KMS-11 (cell line): ENCODE data around the gene NCF4.

Source experiments
- H2AFZ ChIP-seq: fragments of 200-600 bp; sonication (generic); 2 replicates; pipeline ENCODE4 v1.6.1; 2016; ENCODE audit warnings: antibody characterized with exemption, mixed run types, low read depth
- H3K27ac ChIP-seq: fragments of 200-600 bp; sonication (generic); 2 replicates; pipeline ENCODE4 v1.6.1; 2016; ENCODE audit warnings: mild to moderate bottlenecking, mixed run types
- H3K27me3 ChIP-seq: fragments of 200-600 bp; sonication (generic); 2 replicates; pipeline ENCODE4 v1.6.1; 2017; ENCODE audit warnings: mild to moderate bottlenecking, low read depth, mixed run types, moderate library complexity; ENCODE audit not compliant: insufficient read depth
- H3K36me3 ChIP-seq: fragments of 200-600 bp; sonication (generic); 2 replicates; pipeline ENCODE4 v1.6.1; 2017; ENCODE audit warnings: mild to moderate bottlenecking, mixed run types; ENCODE audit not compliant: insufficient read depth
- H3K4me1 ChIP-seq: fragments of 200-600 bp; sonication (generic); 2 replicates; pipeline ENCODE4 v1.6.1; 2016; ENCODE audit warnings: mild to moderate bottlenecking, low read depth, mixed run types; ENCODE audit not compliant: poor library complexity, severe bottlenecking
- H3K4me2 ChIP-seq: fragments of 200-600 bp; sonication (generic); 2 replicates; pipeline ENCODE4 v1.7.0; 2016; ENCODE audit warnings: mild to moderate bottlenecking, mixed run types
- H3K4me3 ChIP-seq: fragments of 200-600 bp; sonication (generic); IDR thresholded peaks from 2 replicates; pipeline ENCODE4 v1.6.1; 2017; ENCODE audit warnings: low read depth, low read length, mixed read lengths; ENCODE audit not compliant: insufficient read depth
- H3K79me2 ChIP-seq: fragments of 200-600 bp; sonication (generic); 2 replicates; pipeline ENCODE4 v1.6.1; 2016; ENCODE audit warnings: low read depth, mixed run types; ENCODE audit not compliant: insufficient read depth
- H3K9ac ChIP-seq: fragments of 200-600 bp; sonication (generic); 2 replicates; pipeline ENCODE4 v1.6.1; 2016; ENCODE audit warnings: mild to moderate bottlenecking, mixed run types
- H4K20me1 ChIP-seq: fragments of 200-600 bp; sonication (generic); 2 replicates; pipeline ENCODE4 v1.6.1; 2016; ENCODE audit warnings: mild to moderate bottlenecking, mixed run types; ENCODE audit not compliant: insufficient read depth
- TF ChIP-seq, protein P1 (sequence below): fragments of 200-600 bp; sonication (generic); conservative IDR thresholded peaks from 2 replicates; pipeline ENCODE4 v1.6.1; 2017; ENCODE audit warnings: low read depth, mild to moderate bottlenecking, antibody characterized with exemption, low read length, moderate library complexity, mixed read lengths

The NCF4 gene

GRCh38 chr22:36819112-36819511 is 41.7 kb upstream of the NCF4 start:
- TF ChIP-seq, protein P1, sequence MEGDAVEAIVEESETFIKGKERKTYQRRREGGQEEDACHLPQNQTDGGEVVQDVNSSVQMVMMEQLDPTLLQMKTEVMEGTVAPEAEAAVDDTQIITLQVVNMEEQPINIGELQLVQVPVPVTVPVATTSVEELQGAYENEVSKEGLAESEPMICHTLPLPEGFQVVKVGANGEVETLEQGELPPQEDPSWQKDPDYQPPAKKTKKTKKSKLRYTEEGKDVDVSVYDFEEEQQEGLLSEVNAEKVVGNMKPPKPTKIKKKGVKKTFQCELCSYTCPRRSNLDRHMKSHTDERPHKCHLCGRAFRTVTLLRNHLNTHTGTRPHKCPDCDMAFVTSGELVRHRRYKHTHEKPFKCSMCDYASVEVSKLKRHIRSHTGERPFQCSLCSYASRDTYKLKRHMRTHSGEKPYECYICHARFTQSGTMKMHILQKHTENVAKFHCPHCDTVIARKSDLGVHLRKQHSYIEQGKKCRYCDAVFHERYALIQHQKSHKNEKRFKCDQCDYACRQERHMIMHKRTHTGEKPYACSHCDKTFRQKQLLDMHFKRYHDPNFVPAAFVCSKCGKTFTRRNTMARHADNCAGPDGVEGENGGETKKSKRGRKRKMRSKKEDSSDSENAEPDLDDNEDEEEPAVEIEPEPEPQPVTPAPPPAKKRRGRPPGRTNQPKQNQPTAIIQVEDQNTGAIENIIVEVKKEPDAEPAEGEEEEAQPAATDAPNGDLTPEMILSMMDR = no peak
- H3K9ac ChIP-seq = no peak overlapping the region
- no peaks in the 10 kb centered on the region for H3K36me3 ChIP-seq
- no peaks in the 10 kb centered on the region for H4K20me1 ChIP-seq
- peaks cover 82% of the 10 kb centered on the region for H3K27me3 ChIP-seq
- no peaks in the 10 kb centered on the region for H3K4me1 ChIP-seq
- no peak overlapping the region for H3K4me2 ChIP-seq
- no peak overlapping the region for H2AFZ ChIP-seq
- H3K27ac ChIP-seq = no peak overlapping the region
- H3K4me3 ChIP-seq = no peak overlapping the region
- H3K79me2 ChIP-seq = no peaks in the 10 kb centered on the region

- peaks cover 83% of the 10 kb centered on the region for H3K27me3 ChIP-seq
- H3K4me3 ChIP-seq = no peak overlapping the region
- no peaks in the 10 kb centered on the region for H3K36me3 ChIP-seq
- H3K4me2 ChIP-seq = no peak overlapping the region
- no peaks in the 10 kb centered on the region for H3K4me1 ChIP-seq
- H2AFZ ChIP-seq = no peak overlapping the region
- no peak overlapping the region for H3K27ac ChIP-seq
- no peak overlapping the region for H3K9ac ChIP-seq
- no peaks in the 10 kb centered on the region for H3K79me2 ChIP-seq
- H4K20me1 ChIP-seq = no peaks in the 10 kb centered on the region
- TF ChIP-seq, protein P1 = no peak
Measured at GRCh38 chr22:36822581-36822980, 38.2 kb upstream of the NCF4 start.

DNA sequence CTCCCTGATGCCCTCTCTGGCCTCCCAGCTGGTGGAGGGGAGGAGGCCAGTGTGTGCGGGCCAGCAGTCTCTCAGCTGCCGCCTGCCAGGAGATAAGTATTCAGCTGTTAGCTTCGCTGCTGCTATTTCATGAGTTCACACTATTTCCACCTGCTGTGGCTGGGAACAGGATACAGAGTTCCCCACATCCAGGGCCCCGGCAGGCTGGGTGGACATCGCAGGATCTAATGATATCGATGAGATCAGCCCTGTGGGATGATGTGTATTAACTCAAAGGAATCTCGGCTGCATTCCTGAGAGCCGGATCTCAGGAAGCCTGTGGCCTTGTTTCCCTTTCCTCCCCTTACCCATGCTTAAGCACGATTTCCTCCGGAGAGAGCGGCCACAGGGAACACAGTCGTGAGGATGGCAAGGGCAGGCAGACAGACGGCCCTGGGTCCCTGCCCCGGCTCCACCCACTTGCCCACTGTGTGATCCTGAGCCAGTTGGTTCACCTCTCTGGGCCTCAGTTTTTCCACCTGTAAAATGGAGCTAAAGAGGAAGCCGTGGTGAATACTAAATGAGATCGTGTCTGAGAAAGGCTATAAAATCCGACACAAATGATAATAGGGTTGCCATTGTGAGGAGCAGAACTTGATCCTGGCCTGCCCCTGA is 37.5 kb upstream of the NCF4 start:
- TF ChIP-seq, protein P1 = no peak
- no peak overlapping the region for H3K9ac ChIP-seq
- no peaks in the 10 kb centered on the region for H4K20me1 ChIP-seq
- no peaks in the 10 kb centered on the region for H3K79me2 ChIP-seq
- H3K4me1 ChIP-seq = no peaks in the 10 kb centered on the region
- H2AFZ ChIP-seq = no peak overlapping the region
- H3K4me3 ChIP-seq = no peak overlapping the region
- H3K4me2 ChIP-seq = no peak overlapping the region
- H3K36me3 ChIP-seq = no peaks in the 10 kb centered on the region
- peaks cover 81% of the 10 kb centered on the region for H3K27me3 ChIP-seq
- H3K27ac ChIP-seq = no peak overlapping the region

DNA sequence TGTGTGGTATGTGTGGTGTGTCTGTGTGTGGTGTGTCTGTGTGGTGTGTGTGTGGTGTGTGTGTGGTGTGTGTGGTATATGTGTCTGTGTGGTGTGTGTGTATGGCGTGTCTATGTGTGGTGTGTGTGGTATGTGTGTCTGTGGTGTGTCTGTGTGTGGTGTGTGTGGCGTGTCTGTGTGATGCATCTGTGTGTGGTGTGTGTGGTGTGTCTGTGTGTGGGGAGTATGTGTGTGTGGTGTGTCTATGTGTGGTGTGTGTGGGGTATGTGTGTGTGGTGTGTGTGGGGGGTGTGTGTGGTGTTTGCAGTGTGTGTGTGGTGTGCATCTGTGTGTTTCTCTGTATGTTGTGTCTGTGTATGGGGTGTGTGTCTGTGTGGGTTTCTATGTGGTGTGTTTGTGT is 36.2 kb upstream of the NCF4 start:
- Histone ChIP-seq H3K4me1 (no peaks in the 10 kb centered on the region), H3K27ac (no peak overlapping the region), H3K4me2 (no peak overlapping the region), H3K36me3 (no peaks in the 10 kb centered on the region), H4K20me1 (no peaks in the 10 kb centered on the region), H3K79me2 (no peaks in the 10 kb centered on the region), H3K9ac (no peak overlapping the region), H2AFZ (no peak overlapping the region), H3K4me3 (no peak overlapping the region), H3K27me3 (peaks cover 69% of the 10 kb centered on the region)
- TF ChIP-seq, protein P1 = no peak
